HG03196 (cell line): Measurements from ENCODE around the gene BTRC.
"Not testable (repeated sequence)": the region's sequence is repeated elsewhere in the genome, so short reads cannot be mapped to it uniquely, and the experiment has no call there.

Experiments
- ATAC-seq: cut with Tn5 transposase; IDR thresholded peaks from one replicate; pipeline ENCODE4 v1.9.1; 2021; ENCODE audit not compliant: unreplicated experiment

BTRC gene

GRCh38 chr10:101385866-101386658 lies 32.1 kb downstream of the BTRC start:
- no peak for ATAC-seq

- ATAC-seq = no peak
Measured at GRCh38 chr10:101386659-101387259, 32.8 kb downstream of the BTRC start.

GRCh38 chr10:101388676-101389276 lies 34.8 kb downstream of the BTRC start:
- ATAC-seq = no peak

DNA sequence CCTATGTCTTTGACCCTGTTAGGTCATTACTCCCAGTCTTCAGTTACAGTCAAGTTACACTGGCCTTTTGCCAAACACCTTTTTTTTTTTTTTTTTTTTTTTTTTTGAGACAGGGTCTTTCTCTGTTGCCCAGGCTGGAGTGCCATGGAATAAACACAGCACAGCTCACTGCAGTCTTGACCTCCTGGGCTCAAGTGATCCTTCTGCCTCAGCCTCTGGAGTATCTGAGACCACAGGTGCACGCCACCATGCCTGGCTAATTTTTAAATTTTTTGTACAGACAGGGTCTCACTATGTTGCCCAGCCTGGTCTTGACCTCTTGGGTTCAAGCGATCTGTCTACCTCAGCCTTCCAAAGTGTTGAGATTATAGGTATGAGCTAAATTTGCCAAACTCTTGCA lies 35.6 kb downstream of the BTRC start:
- not testable (repeated sequence) for ATAC-seq

- no peak for ATAC-seq
Measured at GRCh38 chr10:101389986-101390531, 36.1 kb downstream of the BTRC start.

- ATAC-seq = no peak
Measured at GRCh38 chr10:101393378-101393777, 39.4 kb downstream of the BTRC start.

DNA sequence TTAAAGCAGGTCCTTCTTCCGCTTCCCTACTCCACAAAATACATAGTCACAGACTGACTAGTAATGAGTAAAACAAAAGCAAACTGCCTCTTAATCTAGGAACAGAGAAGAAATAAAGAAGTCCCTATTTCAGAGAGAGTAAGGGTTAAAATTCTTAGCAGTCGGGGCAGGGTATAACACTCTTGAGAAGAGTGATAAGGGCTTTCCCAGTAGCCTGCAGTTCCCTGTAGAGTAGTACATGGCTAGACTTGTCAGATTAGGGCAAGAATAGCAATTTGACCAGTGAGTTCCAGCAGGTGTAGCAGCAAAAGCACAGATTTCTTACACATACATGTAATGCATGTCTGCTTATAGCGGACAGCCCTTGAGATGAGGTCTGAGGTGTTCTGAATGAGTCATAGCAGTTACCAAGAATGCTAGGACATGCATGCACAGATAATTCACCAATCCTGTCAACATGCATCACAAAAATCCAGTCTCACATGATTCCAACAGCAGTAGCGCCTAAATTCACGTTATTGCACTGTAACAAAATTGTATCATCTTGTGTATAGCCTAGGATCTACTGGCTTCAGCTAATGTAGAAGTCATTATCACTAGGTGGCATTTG lies 40.7 kb downstream of the BTRC start:
- no peak for ATAC-seq

DNA sequence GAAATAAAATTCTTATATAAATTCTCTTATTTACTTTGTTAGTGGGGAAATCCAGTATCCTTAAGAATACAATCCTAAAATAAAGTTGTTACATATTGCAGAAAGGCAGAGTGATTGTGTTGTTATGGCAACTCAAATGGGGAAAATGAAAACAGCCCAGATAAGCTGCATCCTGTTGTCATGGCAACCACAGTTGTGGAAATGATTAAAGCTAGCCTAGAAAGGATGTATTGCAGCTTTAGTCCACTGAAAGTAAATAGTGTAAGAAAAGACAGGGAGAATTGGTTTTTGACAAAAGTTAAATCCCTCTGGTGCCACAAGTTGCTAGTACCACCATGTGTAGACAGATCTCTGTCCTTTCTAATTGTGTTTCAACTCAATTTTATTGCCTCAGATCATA lies 43.2 kb downstream of the BTRC start:
- no peak for ATAC-seq

DNA sequence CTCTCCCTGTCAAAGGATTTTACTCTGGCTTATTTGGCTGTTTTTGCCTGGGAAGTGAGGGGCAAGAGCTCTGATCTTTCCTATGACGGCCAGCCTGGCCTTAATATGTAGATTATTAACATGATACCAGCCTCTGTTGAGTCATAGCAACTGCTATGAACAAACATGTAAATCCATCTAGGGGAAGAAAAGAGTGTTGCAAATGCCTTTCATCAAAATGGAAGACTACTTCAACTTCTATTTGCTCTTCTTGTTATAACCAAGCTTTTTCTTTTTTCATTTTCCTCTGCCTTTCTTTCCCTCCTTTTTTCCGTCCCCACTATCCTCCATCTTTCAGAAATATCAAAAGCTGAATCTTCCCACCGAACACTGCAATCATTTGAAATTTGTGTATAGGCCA lies 46.6 kb downstream of the BTRC start:
- no peak for ATAC-seq

DNA sequence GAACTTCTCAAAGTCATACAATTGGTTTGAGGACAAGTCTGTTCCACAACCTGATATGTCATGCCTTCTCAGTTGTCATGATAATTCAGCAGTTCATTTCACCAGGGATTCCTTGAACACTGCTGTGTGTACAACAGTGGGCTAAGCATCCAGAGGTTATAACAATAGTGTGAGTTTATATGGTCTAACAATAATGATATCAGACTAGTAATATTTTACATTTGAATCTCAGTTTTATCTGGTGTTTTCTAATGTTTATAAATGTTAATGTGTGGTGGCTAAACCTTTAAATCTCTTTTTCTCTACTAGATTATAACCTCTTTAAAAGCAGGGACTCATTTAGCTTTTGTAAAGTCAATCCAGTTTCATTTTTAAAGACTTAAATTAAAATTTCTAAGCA lies 48.7 kb downstream of the BTRC start:
- no peak for ATAC-seq

GRCh38 chr10:101403161-101403560 lies 49.2 kb downstream of the BTRC start:
- no peak for ATAC-seq

DNA sequence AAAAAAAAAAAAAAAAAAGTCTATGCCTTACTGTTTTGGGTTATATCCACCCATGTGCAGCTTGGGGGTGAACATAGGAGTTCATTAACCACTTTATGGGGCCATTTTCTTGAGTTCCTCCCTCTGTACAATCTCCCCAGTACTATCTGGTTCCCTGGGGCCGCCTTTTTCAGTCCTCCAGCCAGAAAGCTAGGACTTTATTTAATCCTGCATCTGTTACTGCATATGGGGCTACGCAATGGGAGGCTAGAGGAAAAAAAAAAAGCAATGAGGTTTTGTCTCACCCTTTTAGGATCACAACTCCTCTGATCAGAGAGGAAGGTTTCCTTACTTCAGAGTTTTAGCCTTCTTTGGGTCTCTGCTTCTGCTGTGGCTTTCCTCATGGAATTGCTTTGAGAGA lies 51.0 kb downstream of the BTRC start:
- ATAC-seq = no peak

GRCh38 chr10:101411598-101411997 lies 57.6 kb downstream of the BTRC start:
- ATAC-seq = no peak

DNA sequence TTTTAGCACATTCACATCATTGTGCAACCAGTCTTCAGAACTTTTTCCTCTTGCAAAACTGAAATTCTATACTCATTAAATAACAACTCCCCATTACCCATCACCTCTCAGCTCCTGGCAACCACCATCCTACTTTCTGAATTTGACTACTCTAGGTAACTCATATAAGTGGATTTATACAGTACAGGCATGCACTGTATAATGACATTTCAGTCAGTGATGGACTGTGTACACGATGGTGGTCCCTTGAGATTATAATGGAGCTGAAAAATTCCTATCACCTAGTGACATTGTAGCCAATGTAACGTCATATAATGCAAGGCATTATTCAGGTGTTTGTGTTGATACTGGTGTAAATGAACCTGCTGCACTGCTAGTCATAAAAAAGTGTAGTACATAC lies 60.1 kb downstream of the BTRC start:
- no peak for ATAC-seq

GRCh38 chr10:101415884-101416283 lies 61.9 kb downstream of the BTRC start:
- no peak for ATAC-seq

GRCh38 chr10:101421967-101422366 lies 68.0 kb downstream of the BTRC start:
- ATAC-seq = not testable (repeated sequence)

DNA sequence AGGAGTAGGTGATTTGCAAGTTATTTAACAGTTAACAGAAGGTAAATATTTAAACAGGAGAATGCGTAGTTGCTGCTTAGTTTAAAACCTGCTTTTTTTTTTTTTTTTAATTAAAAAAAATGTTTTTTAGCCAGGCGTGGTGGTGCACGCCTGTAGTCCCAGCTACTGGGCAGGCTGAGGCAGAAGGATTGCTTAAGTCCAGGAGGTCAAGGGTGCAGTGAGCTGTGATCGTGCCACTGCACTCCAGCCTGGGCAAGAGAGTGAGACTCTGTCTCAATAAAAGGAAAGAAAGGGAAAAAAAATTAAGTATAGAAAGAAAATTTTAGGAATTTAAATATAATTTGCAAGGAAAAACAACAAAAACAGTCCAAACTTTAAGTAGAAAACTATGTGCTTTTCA lies 71.6 kb downstream of the BTRC start:
- ATAC-seq = no peak

- no peak for ATAC-seq
Measured at GRCh38 chr10:101428036-101428435, 74.1 kb downstream of the BTRC start.

DNA sequence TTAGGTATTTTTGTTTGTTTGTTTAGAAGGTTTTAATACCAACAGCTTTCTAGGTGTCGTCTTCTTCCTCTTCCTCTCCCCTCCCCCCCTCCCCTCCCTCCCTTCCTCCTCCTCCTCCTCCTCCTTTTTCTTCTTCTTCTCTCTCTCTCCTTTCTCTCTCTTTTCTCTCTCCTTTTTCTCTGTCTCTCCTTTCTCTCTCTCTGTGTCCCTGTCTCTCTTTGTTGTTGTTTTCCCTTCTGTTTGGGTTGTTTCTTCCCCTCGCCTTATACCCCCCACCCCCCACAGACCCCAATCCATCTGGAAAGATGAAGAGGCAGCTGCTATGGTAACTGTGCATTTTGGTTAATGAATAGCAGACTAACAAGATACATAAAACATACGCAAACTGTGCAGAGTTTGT lies 75.5 kb downstream of the BTRC start:
- no peak for ATAC-seq

DNA sequence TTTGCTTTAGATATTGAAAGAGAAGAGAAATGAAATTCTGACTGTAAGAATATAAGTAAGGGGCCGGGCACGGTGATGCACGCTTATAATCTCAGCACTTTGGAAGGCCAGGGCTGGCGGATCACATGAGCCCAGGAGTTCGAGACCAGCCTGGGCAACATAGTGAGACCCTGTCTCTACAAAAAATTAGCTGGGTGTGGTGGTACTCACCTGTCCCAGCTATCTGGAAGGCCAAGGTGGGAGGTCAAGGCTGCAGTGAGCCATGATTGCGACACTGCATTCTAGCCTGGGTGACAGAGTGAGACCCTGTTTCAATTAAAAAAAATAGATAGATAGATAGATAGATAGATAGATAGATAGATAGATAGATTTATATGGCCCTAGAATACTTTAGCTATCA lies 82.3 kb downstream of the BTRC start:
- no peak for ATAC-seq

- ATAC-seq = no peak
Measured at GRCh38 chr10:101438881-101439391, 85.0 kb downstream of the BTRC start.
